Cardiac septum (tissue), 1 donor: Measurements from ENCODE around the gene PCDH10. TPM values are rescaled to one million over a fixed set of nuclear protein-coding genes. Genes with fewer than 3 reads are reported as not detected.
A peak's percentile ranks its signal among the peaks of the same experiment; 100 is the strongest.

Experiments used
- DNase-seq: peaks from one replicate; pipeline ENCODE4 v3.0.0-alpha.2; 2020; ENCODE audit warnings: low spot score
- intact Hi-C: fragments of 100-400 bp; cut with DNase I; formaldehyde crosslinking; loops from one replicate; pipeline ENCODE4 v1.14.0; 2022
- long read RNA-seq: library from polyadenylated mRNA; unstranded; transcript quantifications from one replicate; pipeline ENCODE4 v2.0.0, GENCODE V29; 2021
- total RNA-seq: library from RNA; stranded (reverse); fragmentation: NEBNext Ultra II Directional; extraction: Animal tissue kit (Norgen Biotek cat#: 25700); gene quantifications from one replicate; pipeline ENCODE4 v1.2.1, GENCODE V29; 2021
- donor health status: DM: no; HTN: no; CAD: no.

PCDH10 gene
- total RNA-seq: 0.48 TPM
- long read RNA-seq: 0 reads

GRCh38 chr4:133148690-133149363, at the start of gene PCDH10:
Gene PCDH10 (plus strand): TSS chr4:133149294. CDS start chr4:133150141, 847 bp downstream.
- intact Hi-C loops: no loop called here
- DNase-seq: peak; percentile 89

- intact Hi-C loops: no loop called here
- no peak for DNase-seq
These were observed 47.1 kb upstream of the PCDH10 start for GRCh38 chr4:133102043-133102442.

- intact Hi-C loops: no loop called here
- DNase-seq: no peak
These were observed 46.3 kb upstream of the PCDH10 start for GRCh38 chr4:133102612-133103409.

GRCh38 chr4:133112641-133113040, 36.5 kb upstream of the PCDH10 start:
- intact Hi-C loops: no loop called here

GRCh38 chr4:133124746-133125145, 24.3 kb upstream of the PCDH10 start:
- intact Hi-C loops: no loop called here
- no peak for DNase-seq

More at GRCh38 chr4:133112641-133113040, 36.5 kb upstream of the PCDH10 start:
- DNase-seq: no peak

GRCh38 chr4:133127500-133127899, 21.6 kb upstream of the PCDH10 start:
- DNase-seq: no peak
- intact Hi-C loops: no loop called here

GRCh38 chr4:133129237-133129636, 19.9 kb upstream of the PCDH10 start:
- no peak for DNase-seq
- intact Hi-C loops: no loop called here

- no peak for DNase-seq
- intact Hi-C loops: no loop called here
These were observed 18.9 kb upstream of the PCDH10 start for GRCh38 chr4:133130171-133130570.

- no peak for DNase-seq
- intact Hi-C loops: no loop called here
These were observed 17.1 kb upstream of the PCDH10 start for GRCh38 chr4:133131829-133132460.

- intact Hi-C loops: no loop called here
- DNase-seq: no peak
These were observed 12.3 kb upstream of the PCDH10 start for GRCh38 chr4:133136833-133137232.

GRCh38 chr4:133137571-133137970, 11.5 kb upstream of the PCDH10 start:
- intact Hi-C loops: no loop called here
- no peak for DNase-seq

- DNase-seq: no peak
- intact Hi-C loops: no loop called here
These were observed 5.2 kb upstream of the PCDH10 start for GRCh38 chr4:133143775-133144430.

- DNase-seq: no peak
- intact Hi-C loops: no loop called here
These were observed 3.9 kb upstream of the PCDH10 start for GRCh38 chr4:133145241-133145640.

GRCh38 chr4:133145758-133146573, 3.1 kb upstream of the PCDH10 start:
- intact Hi-C loops: no loop called here
- no peak for DNase-seq

GRCh38 chr4:133146574-133147241, 2.4 kb upstream of the PCDH10 start:
- DNase-seq: no peak
- intact Hi-C loops: no loop called here

- intact Hi-C loops: no loop called here
- no peak for DNase-seq
These were observed 1.7 kb upstream of the PCDH10 start for GRCh38 chr4:133147286-133147821.

GRCh38 chr4:133147921-133148689, 989 bp upstream of the PCDH10 start:
- intact Hi-C loops: no loop called here
- peak; percentile 72 for DNase-seq

GRCh38 chr4:133149364-133149695, 236 bp downstream of the PCDH10 start:
- DNase-seq: no peak
- intact Hi-C loops: no loop called here
